Activated CD4-positive, alpha-beta T cell treated with anti-CD3 and anti-CD28 coated beads, Interleukin-2, amount 50 U/mL, for 1 hour (primary cell): ENCODE measurements around the gene ZNF17.
A peak's percentile ranks its signal among the peaks of the same experiment; 100 is the strongest.

Experiments used
- DNase-seq: peaks from one replicate; pipeline ENCODE4 v3.0.0-alpha.2; 2020

ZNF17 gene

DNA sequence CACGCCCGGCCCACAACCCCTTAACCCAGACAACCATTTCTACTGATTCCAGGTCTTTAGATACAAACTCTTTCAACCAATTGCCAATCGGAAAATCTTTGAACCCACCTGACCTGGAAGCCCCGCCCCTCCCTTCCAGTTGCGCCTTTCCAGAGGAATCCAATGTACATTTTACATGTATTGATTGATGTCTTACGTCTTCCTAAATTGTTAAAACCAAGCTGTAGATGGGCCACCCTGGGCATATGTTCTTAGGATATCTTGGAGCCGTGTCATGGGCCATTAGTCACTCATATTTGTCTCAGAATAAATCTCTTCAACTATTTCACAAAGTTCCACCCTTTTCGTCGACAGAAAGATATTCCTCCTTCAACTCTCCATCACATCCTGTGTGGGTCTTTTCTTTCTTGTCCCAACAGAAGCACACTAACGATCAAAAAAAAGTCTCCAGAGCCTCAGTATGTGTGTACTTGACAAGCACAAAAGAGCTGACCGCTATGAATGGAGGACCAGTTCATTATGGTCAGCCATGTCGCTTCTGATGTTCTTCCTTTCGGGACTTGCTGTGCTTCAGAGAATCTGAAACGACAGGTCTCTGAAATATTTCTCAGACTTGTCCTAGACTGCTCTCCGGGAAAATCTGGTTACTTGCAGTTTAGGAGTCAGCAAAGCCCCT lies 23.6 kb downstream of the ZNF17 start:
- no peak for DNase-seq

DNA sequence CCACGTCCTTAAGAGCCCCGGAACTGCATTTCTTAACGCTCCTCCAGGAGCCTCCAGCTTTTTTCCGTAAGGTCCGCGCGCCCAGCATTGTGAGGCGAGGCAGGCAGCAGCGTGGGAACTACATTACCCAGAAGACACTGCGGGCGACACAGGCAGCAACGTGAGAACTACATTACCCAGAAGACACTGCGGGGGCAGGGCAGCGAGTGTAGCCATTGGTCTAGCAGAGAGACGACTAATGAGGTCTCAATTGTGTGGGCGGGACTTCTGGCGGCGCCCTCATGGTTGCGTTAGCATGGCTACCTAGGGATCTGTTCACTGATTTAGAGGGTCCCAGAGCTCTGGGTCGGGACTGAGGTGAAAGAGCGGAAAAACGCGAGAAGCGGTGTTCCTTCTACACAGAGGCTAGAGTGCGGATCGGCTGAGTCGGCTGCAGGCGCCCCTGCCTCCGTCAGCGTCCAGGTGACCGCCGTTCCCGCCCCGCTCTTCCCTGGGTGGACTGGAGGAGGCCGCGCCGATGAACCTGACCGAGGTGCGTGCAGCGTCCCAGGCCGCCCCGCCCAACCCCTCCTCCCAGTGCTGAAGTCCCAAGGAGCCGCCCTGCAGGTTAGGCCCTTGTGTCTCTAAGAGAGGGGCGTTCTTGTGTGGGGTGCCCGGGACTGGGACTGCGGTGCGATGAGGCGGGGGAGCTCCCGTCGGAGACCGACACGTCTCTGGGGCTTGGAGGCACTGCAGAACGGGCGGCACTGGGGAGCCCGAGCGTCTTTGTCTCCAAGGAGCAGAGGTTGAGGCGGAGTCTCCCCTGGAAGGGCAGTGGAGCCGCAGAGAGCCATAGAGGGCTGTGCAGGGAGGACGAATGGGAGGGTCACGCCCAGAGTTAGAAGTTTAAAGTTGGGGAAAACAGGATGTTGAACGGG lies 24.4 kb downstream of the ZNF17 start, which contains the start of gene ZNF749:
ZNF749 (plus strand) TSS at position 264 of the 917 bp plus-strand sequence; CDS start at position 518, 254 bp downstream.
- peak; percentile 96 for DNase-seq

DNA sequence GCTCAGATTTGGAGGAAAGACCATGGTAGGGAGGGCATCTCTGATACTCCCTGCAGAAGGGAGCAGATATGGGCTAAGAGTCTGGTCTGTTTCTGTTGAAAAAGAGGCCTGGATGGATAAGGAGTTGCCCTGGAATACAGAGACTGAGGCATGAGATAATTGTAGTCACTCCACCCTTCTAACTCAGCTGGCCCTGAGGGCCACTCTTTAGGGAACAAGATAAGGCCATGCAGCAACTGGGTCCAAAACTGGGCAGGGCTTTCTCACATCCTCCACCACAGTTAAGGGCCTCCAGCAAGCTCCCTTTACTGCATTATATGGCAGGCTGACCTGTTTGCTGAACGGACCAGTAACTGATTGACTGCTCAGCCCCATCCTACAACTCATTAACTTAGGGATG lies 25.5 kb downstream of the ZNF17 start:
- no peak for DNase-seq

DNA sequence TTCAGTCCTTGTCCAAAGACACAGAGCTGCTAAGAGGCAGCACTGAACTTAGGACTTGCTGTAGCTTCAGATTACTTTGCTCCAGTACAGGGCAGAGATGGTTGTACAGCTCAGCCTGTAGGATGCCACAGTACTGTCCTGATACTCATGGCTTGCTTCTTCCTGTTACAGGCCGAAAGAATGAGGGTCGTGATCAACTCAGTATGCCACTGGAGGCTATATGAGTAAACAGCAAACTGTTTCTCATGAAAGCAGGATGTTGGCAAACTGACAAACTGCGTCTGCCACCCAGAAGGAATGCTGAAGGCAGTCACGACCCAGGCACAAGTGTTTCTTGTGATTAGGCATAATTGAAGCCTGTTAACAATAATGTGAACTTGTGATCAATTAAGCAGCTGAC lies 27.0 kb downstream of the ZNF17 start:
- no peak for DNase-seq

DNA sequence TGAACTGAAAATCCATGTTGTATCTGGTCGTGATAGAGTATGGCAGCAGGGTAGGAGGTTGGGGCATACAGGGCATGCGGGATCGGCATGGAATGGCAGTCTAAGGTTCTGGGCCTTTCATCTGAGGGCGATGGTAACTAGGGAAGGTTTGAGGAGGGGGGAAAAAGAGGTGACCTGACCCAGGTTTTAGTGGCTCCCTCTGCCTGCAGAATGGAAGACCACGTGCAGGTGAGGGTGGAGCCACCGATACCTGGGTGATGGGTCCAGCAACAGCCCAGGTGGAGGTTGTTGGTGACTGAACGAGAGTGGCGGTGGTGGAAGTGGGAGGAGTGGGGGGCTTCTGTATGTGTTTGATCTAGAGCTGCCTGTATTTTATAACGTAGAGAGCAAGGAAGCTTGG lies 28.0 kb downstream of the ZNF17 start:
- DNase-seq = no peak

DNA sequence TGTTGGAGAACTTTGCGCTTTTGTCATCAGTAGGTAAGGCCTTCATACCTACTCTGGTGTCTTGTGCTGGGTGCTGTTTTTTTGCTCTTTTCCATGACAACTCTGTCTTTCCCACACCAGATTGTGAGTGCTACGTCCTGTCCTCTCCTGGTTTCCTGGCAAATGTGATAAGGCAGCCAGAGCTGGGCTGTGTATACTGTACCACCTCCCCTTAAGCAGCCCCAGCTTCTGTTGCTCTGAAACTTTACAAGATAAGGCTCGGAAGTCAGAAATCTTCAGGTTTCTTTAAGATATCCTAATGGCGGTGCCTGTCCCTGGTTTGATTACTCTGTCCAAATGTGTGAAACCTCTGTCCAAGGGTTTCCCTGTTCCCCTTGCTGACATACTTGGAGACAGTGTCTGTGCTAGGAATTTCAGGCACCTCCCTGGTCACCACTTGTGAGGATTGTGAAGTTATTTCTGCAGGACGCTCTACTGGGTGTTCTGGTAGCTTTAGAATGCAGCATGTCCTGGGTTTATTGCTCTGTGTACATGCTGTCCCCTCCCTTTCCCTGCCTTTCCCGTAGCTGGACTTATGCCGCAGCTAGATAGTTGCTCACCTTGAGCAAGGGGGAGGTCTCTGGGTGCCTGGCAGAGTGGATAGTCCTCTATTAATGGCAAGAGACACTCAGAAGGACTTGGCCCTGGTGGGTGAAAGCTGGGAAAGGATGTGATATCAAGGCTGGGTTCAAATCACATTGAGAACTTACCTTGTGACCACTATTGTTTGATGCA lies 31.2 kb downstream of the ZNF17 start:
- no peak for DNase-seq

DNA sequence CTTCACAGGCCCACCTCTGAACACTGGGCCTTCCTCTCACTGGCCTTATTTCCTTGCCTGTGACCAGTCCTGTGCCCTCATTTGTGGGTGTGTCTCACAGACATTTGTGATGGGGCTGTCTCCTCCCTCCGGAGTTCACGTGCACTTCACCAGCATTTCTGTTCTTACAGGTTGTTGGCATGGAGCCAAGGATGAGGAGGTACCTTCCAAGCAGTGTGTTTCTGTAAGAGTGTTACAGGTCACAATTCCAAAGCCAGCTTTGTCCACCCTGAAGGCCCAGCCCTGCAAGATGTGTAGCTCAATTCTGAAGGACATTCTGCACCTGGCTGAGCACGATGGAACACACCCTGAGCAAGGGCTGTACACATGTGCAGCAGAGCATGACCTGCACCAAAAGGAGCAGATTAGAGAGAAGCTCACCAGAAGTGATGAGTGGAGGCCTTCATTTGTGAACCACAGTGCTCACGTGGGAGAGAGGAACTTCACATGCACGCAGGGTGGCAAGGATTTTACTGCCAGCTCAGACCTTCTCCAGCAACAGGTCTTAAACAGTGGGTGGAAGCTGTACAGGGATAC lies 32.2 kb downstream of the ZNF17 start:
- DNase-seq = no peak

DNA sequence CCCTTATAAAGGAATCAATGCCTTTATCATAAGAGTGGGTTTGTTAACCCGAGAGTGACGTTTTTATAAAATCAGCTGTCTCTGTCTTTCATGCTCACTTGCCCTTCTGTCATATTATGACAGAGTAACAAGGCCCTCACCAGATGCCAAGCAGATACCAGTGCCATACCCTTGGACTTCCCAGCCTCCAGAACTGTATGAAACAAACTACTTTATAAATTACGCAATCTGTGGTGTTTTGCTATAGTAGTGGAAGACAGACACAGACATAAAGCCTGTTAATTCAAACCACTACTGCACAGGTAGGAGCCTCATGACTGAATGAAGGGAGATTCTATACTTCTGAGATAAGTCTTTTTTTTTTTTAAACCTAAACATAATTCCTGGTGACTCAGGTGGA lies 41.3 kb downstream of the ZNF17 start:
- no peak for DNase-seq

DNA sequence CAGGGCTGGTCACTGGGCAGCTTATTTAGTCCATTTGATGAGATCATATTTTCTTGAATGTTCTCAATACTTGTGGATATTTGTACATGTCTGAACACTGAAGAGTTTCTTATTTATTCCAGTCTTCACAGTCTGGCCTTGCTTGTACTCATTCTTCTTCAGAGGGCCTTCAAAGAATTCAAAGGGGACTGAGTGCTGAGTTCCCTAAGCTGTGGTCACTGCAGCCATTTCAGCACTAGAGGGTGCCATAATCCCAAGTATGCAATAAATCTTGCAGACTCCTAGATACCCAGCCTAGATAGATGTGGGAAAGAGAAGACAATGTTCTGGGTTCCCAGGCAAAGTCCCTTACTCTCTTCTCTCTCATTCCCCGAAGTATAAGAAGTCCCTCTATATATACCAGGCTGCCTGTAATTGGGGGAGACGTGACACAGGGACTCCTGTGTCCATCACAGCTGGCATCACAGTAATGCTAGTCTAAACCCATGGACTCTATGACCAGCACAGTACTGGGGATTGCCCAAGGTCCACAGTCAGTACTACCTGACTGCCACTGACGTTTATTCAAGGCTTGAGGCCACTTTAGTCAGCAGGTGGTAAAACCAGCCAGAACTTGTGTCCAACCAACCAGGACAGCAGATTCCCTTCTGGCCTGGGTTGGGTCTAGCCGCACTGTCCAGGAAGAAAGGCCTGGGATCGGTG lies 54.9 kb downstream of the ZNF17 start:
- peak; percentile 3 for DNase-seq

DNA sequence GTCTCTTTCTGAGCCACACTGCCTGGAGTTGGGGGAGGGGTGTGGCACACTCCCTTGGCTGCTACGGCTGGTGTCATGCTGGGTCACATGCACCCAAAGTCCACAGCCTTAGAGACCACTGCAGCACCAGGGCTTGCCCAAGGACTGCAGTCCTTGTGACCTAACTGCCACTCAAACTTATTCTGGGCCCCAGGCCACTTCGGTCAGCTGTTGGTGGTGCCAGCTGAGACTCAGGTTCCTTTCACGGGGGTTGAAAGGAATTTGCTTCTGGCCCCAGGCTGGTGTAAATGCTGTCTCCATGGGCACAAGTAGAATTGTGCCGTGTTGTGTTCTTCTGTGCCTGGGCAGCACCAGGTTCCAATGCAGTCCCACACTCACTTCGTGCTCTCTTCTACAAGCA lies 55.5 kb downstream of the ZNF17 start:
- DNase-seq = no peak
